Activated CD8-positive, alpha-beta memory T cell treated with anti-CD3 and anti-CD28 coated beads for 48 hours (primary cell): ENCODE measurements around the gene OLA1.

Experiments
- DNase-seq, 3 experiments: peaks; one replicate each; pipeline ENCODE4 v3.0.0-alpha.2; 2020; ENCODE audit warnings: low read depth in 2 of 3, low spot score in 2 of 3

The OLA1 gene

DNA sequence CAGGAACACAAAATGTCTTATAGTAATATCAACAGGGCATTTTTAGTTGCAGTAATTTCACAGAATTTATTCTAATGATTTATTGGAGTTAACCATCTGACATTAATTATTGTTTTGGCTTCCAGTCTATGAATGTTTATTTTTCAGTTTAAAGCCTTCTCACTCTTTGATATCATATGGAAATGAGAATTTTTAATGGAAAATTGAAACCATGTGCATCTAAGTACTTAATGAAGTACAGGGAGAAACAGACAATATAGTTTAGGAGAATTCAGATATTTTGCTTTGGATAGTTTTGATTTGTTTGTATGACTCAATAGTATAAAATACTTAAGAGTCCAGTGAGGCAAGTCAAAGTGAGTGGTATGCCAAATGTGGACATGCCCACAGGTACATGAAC is 126.1 kb downstream of the OLA1 start:
- DNase-seq: no peak

DNA sequence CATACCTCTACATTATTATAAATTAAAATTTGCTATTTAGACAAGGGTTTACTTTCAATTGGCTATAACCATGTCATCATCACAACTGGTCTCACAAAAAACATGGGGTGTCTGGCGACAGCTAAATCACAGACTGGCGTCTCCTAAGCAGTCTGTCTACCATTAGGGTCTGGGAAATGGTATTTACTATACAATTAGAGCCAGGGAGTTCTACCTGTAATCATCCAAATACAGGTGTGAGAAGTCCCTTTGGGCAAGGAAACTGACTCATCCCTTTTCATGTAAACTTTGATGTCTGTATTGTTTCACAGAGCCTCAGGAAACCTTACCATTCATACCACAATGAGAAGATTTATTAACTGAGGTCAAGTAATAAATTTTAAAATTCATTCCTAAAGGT is 126.7 kb downstream of the OLA1 start:
- no peak for DNase-seq

DNA sequence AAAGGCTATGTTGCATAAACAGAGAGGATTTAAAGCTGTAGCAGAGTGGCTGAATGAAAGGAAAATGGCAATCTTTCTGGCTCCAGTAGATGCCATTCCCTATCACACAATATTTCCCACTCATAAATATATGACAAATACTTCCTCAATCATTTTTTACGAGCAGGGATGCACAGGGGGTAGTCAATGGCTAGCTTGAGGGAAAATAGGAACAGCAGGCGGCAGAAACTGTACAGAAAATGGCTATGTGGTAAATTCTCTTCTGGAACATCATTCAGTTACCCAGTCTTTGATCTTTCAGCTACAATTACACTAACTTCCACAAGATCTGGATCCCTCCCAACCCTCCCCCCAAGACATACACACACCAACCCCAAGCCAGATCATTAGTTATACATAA is 127.2 kb downstream of the OLA1 start:
- no peak for DNase-seq

DNA sequence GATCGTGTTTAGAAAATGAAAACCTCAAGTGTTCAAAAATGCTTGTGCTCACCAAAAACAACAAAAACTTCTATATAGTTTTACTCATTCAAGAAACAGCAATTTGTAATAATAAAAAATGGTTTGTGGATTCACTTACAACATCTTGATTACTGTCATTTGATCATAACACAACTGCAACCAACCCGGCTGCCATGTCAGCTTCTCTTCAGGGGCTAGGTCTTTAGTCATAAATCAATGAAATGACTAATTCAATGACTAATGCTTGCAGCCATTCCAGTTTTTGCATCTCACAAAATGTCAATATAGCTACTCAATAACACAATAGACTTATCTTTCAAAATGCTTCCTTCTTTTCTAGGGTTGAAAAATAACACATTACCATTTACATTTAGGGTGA is 128.0 kb downstream of the OLA1 start:
- DNase-seq: no peak

DNA sequence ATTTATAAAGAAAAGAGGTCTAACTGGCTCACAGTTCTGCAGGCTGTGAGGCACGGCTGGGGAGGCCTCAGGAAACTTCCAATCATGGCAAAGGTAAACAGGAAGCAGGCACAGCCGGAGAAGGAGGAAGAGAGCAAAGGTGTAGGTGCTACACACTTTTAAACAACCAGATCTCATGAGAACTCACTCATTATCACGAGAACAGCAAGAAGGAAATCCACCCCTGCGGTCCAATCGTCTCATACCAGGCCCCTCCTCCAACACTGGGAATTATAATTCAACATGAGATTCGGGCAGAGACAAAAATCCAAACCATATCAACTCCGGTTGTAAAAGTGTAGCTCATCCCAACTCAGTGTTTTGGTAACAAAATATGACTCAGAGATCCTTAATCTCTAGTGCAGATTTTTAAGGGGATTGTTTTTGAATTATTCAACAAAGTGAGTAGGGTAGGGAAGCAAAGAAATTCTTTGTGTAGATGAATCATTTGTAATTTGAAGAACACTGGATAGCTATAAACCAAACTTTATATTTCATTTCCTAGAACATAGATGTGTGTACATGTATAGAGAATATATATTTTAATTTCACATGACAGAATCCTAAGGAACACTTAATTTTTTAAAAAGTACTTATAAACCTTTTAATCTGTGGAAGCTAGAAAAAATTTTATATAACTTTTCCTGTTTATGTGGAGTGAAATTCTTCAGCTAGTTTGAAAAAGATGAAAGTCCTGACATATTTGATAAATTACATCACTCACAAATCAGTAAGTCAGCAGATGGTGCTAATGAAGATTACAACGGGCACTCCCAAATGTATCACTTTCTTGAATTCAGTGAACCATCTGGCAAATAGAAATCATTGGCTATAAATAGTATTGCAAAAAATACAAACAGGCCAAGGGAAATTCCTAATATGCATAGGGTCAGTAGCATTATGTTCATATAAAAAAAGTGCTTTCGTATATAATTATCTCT is 130.1 kb downstream of the OLA1 start:
- DNase-seq: no peak

DNA sequence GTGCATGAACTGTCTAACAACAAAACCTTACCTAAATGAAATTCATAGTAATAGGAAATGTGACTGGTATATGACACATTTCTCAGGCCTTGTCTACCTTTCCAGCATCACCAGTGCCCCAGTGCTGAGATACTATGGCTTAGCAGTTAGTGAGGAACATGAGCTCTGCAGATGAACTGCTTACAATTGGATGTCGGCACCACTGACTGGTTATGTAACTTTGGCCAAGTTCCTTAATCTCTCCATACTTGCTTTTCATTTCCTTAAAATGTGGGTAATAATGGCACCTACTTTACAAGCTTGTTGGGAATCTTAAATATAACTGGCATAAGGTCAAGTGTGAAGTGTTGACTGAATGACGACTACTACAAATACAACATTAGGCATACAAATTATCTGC is 136.3 kb downstream of the OLA1 start:
- DNase-seq: no peak

DNA sequence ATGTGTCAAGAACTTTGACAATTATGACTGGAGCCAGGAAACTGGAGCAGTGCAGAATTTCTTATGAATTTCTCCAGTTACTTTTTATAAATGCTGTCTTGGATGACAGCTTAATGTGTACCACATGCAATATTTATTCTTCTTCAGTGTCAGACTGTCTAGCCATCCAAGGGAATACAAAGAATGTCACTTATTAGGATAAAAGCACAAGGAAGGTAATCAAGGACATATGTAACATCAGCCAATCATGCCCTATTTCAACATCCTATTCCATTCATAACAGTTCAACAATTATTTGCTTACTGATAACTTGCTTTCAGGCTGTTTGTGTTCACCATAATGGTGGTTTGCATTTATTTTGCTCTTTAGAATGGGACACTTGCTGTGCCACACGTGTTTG is 139.8 kb downstream of the OLA1 start:
- no peak for DNase-seq

DNA sequence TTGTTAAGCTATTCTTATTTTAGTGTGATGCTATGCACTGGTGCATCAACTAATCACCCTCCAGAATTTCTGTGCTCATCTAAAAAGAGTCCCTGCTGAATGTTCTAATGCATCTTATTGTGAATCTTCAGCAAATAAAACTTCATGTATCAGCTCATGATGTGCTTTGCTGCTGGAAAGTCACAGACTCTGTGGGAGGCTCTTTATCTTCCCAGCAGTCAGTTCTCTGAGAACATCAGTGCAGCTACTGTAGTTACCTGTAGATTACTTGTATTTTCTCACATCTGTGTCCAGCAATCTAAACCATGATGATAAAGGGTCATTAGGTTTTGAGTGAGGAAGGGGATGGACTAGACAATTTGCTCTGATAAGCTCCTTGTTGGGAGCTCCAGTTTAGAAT is 141.6 kb downstream of the OLA1 start:
- DNase-seq: no peak

DNA sequence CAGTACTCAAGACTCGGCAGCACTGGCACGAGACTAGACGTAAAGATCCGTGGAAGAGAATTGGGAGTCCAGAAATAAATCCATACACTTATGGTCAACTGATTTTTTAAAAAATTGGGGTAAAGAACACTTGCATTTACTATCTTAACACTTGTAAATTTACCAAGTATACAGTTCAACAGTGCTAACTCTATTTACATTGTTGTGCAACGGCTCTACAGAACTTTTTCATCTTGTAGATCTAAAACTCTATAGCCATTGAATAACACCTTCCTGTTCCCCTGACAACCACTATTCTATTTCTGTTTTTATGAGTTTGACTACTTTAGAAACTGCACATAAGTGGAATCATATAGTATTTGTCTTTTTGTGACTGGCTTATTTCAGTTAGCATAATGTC is 153.8 kb downstream of the OLA1 start:
- DNase-seq: no peak

DNA sequence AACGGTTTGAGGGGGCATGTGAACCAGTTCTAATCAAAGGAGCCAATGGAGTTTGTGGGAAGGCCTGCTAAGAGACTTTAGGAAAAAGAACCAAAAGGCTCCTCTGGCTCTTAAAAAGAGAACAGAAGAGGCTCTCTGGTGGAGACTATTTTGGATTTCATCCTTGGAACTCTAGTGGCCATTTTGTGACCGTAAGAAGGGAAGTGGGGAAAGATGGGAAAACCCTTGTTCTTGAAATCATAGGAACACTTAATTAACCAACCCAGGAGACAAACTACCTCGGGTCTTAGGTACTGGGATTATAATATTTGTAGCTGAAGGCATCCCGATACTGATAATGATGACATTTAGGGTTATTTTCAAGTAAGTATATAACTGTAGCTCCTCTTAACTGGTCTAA is 157.9 kb downstream of the OLA1 start:
- no peak for DNase-seq

DNA sequence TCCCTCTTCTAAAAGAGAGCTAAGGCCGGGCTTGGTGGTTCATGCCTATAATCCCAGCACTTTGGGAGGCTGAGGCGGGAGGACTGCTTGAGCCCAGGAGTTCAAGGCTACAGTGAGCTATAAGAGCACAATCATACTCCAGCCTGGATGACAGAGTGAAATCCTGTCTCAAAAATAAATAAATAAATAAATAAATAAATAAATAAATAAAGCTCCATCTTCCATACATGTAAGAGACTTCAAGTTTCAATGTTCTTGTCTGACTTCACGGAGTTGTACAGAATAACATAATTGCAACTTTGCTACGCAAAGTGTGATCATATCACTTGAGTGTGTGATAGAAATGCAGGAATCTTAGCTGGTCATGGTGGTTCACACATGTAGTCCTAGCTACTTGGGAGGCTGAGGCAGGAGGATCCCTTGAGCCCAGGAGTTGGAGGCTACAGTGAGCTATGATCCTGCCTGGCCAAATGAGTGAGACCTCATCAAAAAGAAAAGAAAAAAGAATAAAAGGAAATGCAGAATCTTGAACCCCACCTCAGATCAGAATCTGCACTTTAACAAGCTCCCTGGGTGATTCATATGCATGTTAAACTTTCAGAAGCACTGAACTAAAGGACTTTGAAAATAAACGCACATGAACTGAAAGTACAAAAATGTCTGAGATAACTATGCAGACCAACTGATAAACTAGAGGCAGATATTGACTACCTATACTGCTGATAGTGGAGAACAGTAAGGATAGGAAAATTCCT is 159.4 kb downstream of the OLA1 start:
- DNase-seq: no peak

DNA sequence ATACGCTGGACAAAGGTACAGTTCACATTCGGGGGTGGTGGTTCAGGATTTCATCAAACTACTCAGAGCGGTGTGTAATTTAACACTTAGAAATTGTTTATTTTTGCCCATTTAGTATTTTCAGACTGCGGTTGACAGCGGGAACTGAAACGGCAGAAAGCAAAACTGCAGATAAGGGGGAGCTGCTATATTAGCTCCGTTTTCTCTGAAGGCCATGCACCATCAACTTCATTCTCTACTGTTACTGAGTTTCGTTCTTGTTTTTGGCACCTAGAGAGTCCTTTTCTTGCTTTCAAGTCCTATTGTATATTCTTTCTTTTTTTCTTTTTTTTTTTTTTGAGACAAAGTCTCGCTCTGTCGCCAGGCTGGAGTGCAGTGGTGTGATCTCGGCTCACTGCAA is 161.6 kb downstream of the OLA1 start:
- DNase-seq: no peak

DNA sequence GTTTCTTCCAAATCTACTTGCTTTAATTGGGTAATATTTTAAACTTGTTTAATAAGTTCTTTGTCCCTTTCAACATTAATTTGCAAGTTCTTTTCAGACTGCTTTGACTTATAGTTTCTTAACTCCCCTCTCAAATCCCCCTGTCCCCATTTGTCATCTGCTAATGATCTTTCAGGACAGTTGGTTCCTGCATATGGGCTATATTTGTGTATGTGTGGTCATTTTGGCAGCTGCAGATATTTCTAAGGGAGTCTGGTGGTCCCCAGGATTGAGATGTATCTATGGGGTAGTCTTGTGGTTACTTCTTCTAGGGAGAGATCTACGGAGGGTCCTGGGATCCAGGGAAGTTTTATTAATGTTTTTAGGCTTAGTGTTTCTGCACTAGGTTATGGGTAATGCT is 162.6 kb downstream of the OLA1 start:
- DNase-seq: no peak

DNA sequence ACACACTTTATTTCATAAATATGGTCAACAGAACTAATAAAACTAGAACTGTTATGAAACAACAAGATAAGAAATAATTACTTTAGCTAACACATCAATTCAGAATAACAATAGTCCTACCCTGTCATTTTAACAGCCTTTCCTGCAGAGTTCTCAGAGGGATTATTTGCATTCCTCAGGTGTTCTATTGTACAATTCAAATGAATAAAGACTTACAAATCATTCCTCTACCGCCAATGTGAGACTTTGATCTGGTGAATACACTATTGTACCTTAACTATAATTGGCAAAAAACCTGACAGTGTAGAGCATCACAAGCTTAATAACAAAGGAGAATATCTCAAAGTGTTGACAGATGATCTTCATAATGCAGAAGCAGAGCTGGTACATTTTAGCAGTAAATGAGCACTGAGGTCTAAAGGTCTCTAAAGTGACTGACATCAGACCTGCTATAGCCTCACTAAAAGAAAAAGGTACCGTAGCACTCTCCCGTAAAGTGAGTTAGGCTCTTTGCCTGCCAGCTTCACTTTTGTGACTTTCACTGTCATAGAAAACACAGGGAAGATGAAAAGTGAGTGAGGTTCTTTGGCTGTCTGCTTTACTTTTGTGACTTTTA is 164.4 kb downstream of the OLA1 start:
- DNase-seq: no peak

DNA sequence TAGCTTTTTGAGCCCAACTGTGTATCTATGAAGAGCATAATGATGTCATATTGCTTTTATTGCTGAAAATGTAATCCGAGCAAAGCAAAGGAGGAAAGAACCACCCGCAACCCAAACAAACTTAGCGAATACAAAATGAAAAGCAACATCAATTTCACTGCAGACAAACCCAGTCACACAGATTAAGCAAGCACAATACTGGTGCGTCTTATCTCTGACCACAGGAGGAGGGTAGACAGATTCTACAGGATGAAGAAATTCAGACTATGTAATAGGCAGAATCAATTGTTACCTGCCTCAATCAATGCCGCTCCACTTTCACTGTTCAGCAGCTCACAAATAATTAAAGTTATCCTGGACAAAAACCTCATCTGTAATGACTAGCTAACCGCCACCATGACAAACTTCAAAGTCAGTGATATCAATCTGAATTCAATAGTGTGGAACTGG is 167.6 kb downstream of the OLA1 start:
- no peak for DNase-seq

DNA sequence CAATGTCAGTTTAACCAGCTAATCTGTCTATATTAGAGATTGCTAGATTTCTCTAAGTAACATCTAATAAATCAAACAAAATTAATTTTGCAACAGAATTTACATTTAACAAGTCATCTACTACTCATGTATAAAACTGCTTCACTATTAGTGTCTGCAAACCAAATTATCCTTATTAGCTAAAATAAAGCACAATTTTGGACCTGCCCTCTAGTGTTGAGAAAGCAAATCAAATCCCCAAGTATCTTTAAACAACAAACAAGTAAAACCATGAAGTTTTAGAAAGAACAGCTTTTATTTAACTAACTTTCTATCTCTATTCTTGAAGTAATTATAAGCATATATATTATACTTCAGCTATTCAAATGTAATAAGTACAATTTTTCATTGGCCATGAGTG is 170.1 kb downstream of the OLA1 start:
- no peak for DNase-seq

DNA sequence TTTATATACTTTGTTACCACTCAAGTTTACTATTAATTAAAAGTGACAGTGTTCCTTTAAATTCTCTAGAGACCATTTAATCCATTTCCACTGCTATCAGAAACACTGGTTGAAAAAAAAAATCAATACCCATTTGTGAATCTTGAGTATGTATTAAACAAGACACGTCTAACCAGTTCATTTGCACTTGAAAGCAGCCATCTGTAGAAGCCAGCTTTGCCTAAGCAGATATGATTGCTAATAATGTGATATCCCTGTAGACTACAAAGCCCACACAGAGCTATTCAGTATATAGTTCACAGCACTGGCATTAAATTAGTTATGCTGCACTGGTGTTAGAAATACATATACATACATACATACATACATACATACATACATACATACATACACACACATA is 171.4 kb downstream of the OLA1 start:
- no peak for DNase-seq

DNA sequence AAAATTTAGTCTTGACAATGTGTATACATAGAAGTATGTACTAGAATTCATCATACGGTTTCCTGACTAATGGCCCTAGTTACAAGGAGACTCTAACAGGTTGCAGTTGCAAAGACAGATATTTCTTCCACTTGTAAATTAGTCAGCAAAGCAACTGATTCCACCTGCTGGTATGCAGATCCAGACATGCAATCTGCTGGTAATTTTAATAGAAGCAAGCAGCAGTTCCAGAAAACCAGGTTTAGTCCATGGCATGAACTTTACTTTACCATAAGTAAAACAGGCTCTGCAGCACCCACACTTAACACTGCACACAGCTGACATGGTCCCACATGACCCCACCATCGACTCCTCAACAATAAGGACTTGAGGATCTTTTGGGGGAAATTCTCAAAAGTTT is 172.3 kb downstream of the OLA1 start:
- no peak for DNase-seq

DNA sequence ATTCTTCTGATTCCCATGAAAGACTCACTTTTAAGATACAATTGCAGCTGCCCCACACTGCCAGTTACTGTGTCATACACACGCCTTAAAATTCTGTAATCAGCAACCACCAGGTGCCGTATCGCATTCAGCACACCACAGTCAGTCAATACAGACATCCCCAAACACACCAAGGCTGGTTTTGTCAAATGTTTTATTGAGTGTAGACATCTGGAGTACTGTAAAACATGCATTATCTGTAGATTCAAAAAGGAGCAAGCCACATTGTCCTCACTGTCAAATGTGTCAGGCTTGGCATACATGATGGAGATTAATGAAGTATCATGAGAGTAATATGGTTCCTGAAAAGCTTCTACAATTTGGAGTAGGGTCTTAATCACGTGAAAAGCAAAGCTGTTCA is 173.5 kb downstream of the OLA1 start:
- DNase-seq: no peak

DNA sequence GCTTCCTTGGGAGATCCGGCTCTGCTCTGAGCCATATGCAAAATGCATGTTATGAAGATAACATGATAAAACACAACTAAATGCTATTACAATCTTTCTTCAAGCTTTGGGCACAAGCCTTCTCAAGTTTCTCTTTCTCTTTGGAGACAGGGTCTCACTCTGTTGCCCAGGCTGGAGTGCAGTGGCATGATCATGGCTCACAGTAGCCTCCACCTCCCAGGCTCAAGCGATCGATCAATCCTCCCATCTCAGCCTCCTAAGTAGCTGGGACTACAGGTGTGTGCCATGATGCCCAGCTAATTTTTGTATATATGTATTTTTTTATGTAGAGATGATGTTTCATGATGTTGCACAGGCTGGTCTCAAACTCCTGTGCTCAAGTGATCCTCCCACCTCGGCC is 175.5 kb downstream of the OLA1 start:
- DNase-seq: no peak

DNA sequence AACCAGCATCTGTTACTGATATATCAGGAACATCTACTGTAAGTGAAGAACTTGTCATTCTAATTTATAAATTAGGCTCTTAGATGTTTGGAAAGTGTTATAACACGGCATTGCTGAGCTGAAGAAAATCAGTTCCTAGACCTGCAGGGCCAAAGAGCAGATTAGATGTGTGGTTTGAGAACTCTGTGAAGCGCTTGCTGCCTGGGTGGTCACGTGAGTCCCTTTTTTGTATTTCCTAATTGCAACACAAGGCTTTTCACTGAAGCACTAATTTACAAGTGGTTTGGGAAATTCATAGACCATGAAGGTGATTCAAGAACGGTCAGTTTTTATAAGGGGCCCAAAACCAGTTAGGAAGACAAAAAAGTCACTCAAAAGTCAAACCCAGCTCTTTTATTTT is 176.3 kb downstream of the OLA1 start:
- DNase-seq: no peak

DNA sequence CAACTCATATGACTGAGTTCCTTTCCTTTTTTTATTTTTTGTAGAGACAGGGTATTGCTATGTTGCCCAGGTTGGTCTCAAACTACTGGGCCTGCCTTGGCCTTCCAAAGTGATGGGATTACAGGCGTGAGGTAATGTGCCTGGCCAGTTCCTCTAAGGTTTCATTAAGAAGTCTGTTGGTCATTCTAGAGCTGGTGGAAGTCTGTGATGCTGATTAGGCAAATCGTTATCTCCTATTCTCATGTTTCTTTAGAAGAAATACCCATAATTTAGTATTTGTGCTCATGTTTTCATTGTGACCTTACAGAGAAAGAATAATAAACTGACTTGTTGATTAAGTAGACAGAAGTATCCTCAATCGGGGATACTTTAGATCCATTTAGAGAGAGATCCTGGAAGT is 177.0 kb downstream of the OLA1 start:
- DNase-seq: no peak
